IPS-18a (cell line): Measurements from ENCODE around the gene GPR75.
"Not testable (repeated sequence)": the region's sequence is repeated elsewhere in the genome, so short reads cannot be mapped to it uniquely, and the experiment has no call there.

Experiments
- H3K27ac ChIP-seq: one replicate; pipeline ENCODE4 v1.5.1; 2013; ENCODE audit warnings: low read length
- H3K27me3 ChIP-seq: one replicate; pipeline ENCODE4 v1.6.1; 2013; ENCODE audit warnings: mild to moderate bottlenecking, low read length; ENCODE audit not compliant: control insufficient read depth, insufficient read depth
- H3K36me3 ChIP-seq: one replicate; pipeline ENCODE4 v1.6.1; 2013; ENCODE audit warnings: low read depth, low read length; ENCODE audit not compliant: control insufficient read depth
- H3K4me1 ChIP-seq: one replicate; pipeline ENCODE4 v1.6.1; 2013; ENCODE audit warnings: low read depth, low read length; ENCODE audit not compliant: control insufficient read depth
- H3K4me3 ChIP-seq: one replicate; pipeline ENCODE4 v1.5.1; 2013; ENCODE audit warnings: low read length
- H3K9ac ChIP-seq: one replicate; pipeline ENCODE4 v1.6.1; 2013; ENCODE audit warnings: mild to moderate bottlenecking, low read length, moderate library complexity
- H3K9me3 ChIP-seq: one replicate; pipeline ENCODE4 v1.6.1; 2013; ENCODE audit warnings: low read depth, low read length; ENCODE audit not compliant: control insufficient read depth

GPR75 gene

DNA sequence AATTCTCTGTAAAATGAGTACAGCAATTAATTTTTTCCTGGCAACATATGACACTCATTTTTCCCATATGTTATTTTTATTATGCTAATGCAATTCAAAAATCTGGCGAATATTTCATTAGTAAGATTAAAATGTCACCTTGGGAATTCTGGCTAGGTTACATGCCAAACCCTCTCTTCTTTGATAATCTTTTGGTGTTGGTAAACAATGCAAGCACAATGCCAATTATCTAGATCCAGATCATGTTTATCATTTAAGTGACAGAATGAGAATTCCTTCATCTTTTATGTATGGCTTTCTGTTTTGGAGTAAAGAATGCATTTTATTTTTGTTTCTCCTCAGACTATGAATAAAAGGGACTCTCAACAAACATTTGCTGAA lies 33.7 kb downstream of the GPR75 start:
- Histone ChIP-seq H3K4me1 (peaks cover 20% of the 10 kb centered on the region), H3K4me3 (no peak overlapping the region), H3K9ac (no peak overlapping the region), H3K27ac (no peak overlapping the region), H3K36me3 (no peaks in the 10 kb centered on the region), H3K9me3 (no peaks in the 10 kb centered on the region), H3K27me3 (no peaks in the 10 kb centered on the region)

- H3K27ac ChIP-seq, H3K9me3 ChIP-seq, H3K36me3 ChIP-seq, H3K9ac ChIP-seq, H3K27me3 ChIP-seq, H3K4me3 ChIP-seq: not testable (repeated sequence)
- peaks cover 20% of the 10 kb centered on the region for H3K4me1 ChIP-seq
Observed at GRCh38 chr2:53823639-53824038, 36.1 kb downstream of the GPR75 start.

- peaks cover 6% of the 10 kb centered on the region for H3K36me3 ChIP-seq
- no peak overlapping the region for H3K9ac ChIP-seq
- H3K27ac ChIP-seq: no peak overlapping the region
- H3K9me3 ChIP-seq: no peaks in the 10 kb centered on the region
- no peak overlapping the region for H3K4me3 ChIP-seq
- H3K4me1 ChIP-seq: peaks cover 6% of the 10 kb centered on the region
- H3K27me3 ChIP-seq: no peaks in the 10 kb centered on the region
Observed at GRCh38 chr2:53821810-53822209, 38.0 kb downstream of the GPR75 start.

GRCh38 chr2:53820711-53821110 lies 39.1 kb downstream of the GPR75 start:
- H3K9me3 ChIP-seq: no peaks in the 10 kb centered on the region
- no peaks in the 10 kb centered on the region for H3K27me3 ChIP-seq
- H3K9ac ChIP-seq: no peak overlapping the region
- H3K27ac ChIP-seq: no peak overlapping the region
- peaks cover 8% of the 10 kb centered on the region for H3K36me3 ChIP-seq
- no peak overlapping the region for H3K4me3 ChIP-seq
- no peaks in the 10 kb centered on the region for H3K4me1 ChIP-seq

DNA sequence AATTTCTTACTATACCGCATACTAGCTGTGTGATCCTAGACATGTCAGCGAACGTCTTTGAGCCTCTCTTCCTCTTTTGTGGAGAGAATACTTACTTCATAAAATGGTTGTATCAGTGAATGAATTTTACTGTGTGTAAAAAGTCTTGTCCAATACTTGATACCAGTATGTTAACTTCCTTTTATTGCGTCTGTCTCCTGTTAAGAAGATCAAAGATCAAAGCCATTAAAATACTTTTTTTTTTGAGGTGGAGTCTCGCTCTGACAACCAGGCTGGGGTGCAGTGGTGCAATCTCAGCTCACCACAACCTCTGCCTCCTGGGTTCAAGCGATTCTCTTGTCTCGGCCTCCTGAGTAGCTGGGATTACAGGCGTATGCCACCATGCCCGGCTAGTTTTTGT lies 39.7 kb downstream of the GPR75 start:
- H3K4me1 ChIP-seq: no peaks in the 10 kb centered on the region
- peaks cover 14% of the 10 kb centered on the region for H3K36me3 ChIP-seq

DNA sequence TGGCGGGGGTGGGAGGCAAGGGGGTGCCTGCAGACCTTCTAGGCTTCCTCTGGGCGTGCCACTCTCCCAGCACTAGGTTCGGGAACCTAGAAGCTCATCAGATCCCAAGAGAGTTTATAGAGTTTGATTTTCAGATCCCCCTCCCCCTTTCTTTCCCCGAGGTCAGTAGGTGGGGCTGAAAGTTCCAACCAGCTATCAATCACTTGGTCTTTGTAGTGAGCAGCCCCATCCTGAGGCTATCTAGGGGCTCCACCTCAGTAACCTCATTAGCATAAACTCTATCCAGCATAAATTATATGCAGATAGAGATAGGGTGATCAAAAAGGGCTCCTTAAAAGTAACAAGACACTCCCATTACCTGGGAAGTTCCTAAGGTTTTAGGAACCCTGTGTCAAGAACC lies 40.1 kb downstream of the GPR75 start:
- H3K36me3 ChIP-seq: peaks cover 15% of the 10 kb centered on the region
- H3K4me3 ChIP-seq: no peak overlapping the region
- H3K27me3 ChIP-seq: no peaks in the 10 kb centered on the region
- H3K4me1 ChIP-seq: no peaks in the 10 kb centered on the region
- H3K9me3 ChIP-seq: no peaks in the 10 kb centered on the region
- H3K9ac ChIP-seq: no peak overlapping the region
- H3K27ac ChIP-seq: no peak overlapping the region

More for the DNA sequence above, 39.7 kb downstream of the GPR75 start:
- Histone ChIP-seq H3K9ac (no peak overlapping the region), H3K27ac (no peak overlapping the region), H3K27me3 (no peaks in the 10 kb centered on the region), H3K9me3 (no peaks in the 10 kb centered on the region), H3K4me3 (no peak overlapping the region)

DNA sequence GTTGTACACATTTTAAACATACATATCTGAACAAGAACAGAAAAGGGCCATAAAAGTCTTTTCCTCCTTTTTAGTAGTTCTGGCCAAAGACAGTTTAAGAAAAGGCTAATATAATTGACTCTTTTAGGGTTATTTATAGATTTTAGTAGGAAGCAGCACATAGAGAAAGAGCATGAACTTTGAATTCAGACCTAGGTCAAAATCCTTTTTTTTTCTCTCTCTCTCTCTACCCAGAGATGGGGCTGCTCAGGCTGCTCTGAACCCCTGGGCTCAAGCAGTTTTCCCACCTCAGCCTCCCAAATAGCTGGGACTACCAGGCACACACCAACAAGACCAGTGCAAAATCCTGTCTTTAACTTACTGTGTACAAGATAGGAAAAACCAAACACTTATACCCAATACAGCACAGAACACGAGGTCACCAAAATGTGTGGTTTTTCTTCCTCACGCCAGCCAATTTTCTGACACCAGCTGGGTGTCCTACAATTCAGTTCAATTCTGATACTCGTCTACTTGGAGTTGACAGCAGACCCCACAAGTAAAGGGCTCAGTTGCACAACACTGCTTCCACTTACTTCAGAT lies 40.8 kb downstream of the GPR75 start:
- Histone ChIP-seq H3K4me3 (no peak overlapping the region), H3K36me3 (peaks cover 15% of the 10 kb centered on the region), H3K4me1 (no peaks in the 10 kb centered on the region), H3K9me3 (no peaks in the 10 kb centered on the region), H3K27ac (no peak overlapping the region), H3K9ac (no peak overlapping the region), H3K27me3 (no peaks in the 10 kb centered on the region)

GRCh38 chr2:53813151-53813550 lies 46.6 kb downstream of the GPR75 start:
- no peak overlapping the region for H3K9ac ChIP-seq
- H3K4me3 ChIP-seq: no peak overlapping the region
- no peaks in the 10 kb centered on the region for H3K4me1 ChIP-seq
- H3K9me3 ChIP-seq: no peaks in the 10 kb centered on the region
- H3K27me3 ChIP-seq: no peaks in the 10 kb centered on the region
- H3K36me3 ChIP-seq: peaks cover 42% of the 10 kb centered on the region
- H3K27ac ChIP-seq: no peak overlapping the region

DNA sequence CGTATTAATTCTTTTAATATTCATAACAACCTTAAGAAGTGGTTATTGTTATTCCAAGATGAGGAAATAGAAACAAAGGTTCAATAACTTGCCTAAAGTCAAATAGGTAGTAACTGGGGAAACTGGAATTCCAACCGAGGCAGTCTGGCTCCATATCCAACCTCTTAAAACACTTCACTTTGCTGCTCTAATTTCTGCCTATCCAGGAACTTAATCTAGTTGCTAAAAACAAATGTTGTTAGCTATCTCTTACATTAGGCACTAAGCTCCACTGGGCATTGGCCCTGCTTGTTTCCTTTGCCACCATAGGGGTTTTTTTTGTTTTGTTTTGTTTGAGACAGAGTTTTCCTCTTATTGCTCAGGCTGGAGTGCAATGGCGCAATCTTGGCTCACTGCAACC lies 48.2 kb downstream of the GPR75 start:
- no peaks in the 10 kb centered on the region for H3K4me1 ChIP-seq
- H3K36me3 ChIP-seq: peaks cover 44% of the 10 kb centered on the region
- no peak overlapping the region for H3K4me3 ChIP-seq
- no peak overlapping the region for H3K9ac ChIP-seq
- no peaks in the 10 kb centered on the region for H3K27me3 ChIP-seq
- no peak overlapping the region for H3K27ac ChIP-seq
- H3K9me3 ChIP-seq: no peaks in the 10 kb centered on the region
